ENCODE data around the gene NID2. TPM values are rescaled to one million over a fixed set of nuclear protein-coding genes. Genes with fewer than 3 reads are reported as not detected.

NID2 gene
- total and polyA plus RNA-seq, 10 of the 15 experiments (the other 5 are each of a cell fraction or from before 2014, with no cell fraction given) = 0.04 to 0.49 (median 0.23) TPM; not detected in 3

DNA sequence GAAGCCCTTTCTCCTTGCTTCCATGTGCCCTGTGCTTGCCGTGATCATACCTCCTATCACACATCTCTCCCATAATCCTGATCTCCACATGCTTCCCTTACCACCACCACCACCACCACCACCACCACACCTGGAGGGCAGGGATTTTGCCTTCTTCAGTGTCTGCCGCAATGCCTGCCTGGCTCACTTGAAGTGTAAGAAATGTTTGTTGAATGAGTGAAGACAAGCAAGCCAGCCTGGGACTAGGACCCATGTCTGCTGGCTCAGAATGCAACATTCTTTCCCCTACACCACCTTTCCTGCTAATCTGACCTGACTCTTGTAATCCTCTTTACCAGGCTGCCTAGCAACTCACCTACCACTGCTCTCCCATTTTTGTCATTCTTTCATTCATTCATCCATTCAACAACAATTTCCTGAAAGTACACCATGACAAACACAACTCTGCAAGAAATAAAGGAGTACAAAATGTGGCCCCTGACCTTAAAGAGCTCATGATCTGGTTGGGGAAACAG, 3.5 kb upstream of the NID2 start (continued):
- TF ChIP-seq, protein P1, sequence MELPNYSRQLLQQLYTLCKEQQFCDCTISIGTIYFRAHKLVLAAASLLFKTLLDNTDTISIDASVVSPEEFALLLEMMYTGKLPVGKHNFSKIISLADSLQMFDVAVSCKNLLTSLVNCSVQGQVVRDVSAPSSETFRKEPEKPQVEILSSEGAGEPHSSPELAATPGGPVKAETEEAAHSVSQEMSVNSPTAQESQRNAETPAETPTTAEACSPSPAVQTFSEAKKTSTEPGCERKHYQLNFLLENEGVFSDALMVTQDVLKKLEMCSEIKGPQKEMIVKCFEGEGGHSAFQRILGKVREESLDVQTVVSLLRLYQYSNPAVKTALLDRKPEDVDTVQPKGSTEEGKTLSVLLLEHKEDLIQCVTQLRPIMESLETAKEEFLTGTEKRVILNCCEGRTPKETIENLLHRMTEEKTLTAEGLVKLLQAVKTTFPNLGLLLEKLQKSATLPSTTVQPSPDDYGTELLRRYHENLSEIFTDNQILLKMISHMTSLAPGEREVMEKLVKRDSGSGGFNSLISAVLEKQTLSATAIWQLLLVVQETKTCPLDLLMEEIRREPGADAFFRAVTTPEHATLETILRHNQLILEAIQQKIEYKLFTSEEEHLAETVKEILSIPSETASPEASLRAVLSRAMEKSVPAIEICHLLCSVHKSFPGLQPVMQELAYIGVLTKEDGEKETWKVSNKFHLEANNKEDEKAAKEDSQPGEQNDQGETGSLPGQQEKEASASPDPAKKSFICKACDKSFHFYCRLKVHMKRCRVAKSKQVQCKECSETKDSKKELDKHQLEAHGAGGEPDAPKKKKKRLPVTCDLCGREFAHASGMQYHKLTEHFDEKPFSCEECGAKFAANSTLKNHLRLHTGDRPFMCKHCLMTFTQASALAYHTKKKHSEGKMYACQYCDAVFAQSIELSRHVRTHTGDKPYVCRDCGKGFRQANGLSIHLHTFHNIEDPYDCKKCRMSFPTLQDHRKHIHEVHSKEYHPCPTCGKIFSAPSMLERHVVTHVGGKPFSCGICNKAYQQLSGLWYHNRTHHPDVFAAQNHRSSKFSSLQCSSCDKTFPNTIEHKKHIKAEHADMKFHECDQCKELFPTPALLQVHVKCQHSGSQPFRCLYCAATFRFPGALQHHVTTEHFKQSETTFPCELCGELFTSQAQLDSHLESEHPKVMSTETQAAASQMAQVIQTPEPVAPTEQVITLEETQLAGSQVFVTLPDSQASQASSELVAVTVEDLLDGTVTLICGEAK (IDR thresholded peaks at IDR 0.05; ENCODE audit: borderline replicate concordance) = no peak
- TF ChIP-seq CREB1 (IDR thresholded peaks at IDR 0.05; ENCODE audit: low read depth) = no peak
- no peak for TF ChIP-seq BMI1 (IDR thresholded peaks at IDR 0.05; ENCODE audit: borderline replicate concordance)
- TF ChIP-seq SIN3A (IDR thresholded peaks at IDR 0.05; ENCODE audit: low read depth, low read length) = no peak
- TF ChIP-seq RCOR1 (conservative IDR thresholded peaks at IDR 0.05; ENCODE audit: low read depth, low read length) = no peak
- no peak for TF ChIP-seq SIX5 (IDR thresholded peaks at IDR 0.05; ENCODE audit: low read depth, low read length, severe bottlenecking)
- TF ChIP-seq EP300 (IDR thresholded peaks at IDR 0.05; ENCODE audit: borderline replicate concordance in 1 of 2, control insufficient read depth in 1 of 2, low read depth in 2 of 2, low read length in 2 of 2) = no peak

DNA sequence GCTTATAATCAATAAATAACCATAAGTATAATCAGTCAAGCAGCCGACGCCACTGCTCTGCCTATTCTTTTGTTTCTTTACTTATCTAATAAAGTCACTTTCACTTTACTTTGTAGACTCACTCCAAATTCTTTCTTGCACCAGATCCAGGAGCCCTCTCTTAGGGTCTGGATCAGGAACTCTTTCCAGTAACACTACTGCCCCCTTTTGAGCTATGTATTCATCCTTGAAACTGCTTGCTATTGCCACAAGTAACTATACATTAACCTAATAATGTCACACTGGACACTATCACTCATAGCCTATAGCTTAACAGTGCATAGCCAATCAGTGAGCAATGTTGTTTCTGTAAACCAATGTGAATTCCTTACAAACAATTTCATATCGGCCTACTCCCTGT, 2.8 kb upstream of the NID2 start:
- Histone ChIP-seq H3K79me2 (ENCODE audit: control insufficient read depth, insufficient read depth, low read length) (no peaks in the 10 kb centered on the region), H3K9me3 (replicated peaks; ENCODE audit: control insufficient read depth, insufficient read depth, low read length) (no peaks in the 10 kb centered on the region), H3K27ac (ENCODE audit: control insufficient read depth, insufficient read depth) (no peak overlapping the region), H3K27me3 (replicated peaks in 1 of 2; ENCODE audit: control insufficient read depth in 2 of 2, insufficient read depth in 2 of 2, low read length in 1 of 2) (peaks cover 12 to 19% of the 10 kb centered on the region in 2 experiments), H2AFZ (ENCODE audit: control insufficient read depth, low read depth, low read length) (no peak overlapping the region), H3K4me1 (ENCODE audit: control insufficient read depth, insufficient read depth, low read length) (no peaks in the 10 kb centered on the region), H3K4me3 (no peak overlapping the region), H3K9ac (ENCODE audit: control insufficient read depth, insufficient read depth, low read length) (no peak overlapping the region), H4K20me1 (ENCODE audit: control insufficient read depth, insufficient read depth) (no peaks in the 10 kb centered on the region), H3K4me2 (ENCODE audit: control insufficient read depth, insufficient read depth) (no peak overlapping the region), H3K36me3 (ENCODE audit: control insufficient read depth in 2 of 2, insufficient read depth in 2 of 2, low read length in 1 of 2) (no peaks in the 10 kb centered on the region)
- ChIA-PET CTCF (interaction anchor here (0.5 to 3.2 kb wide), 12 partner anchors 9 to 788 kb away, joined by 3 to 20 read pairs (median 3); no protein-coding TSS in a partner anchor), POLR2A (no interaction called here), RAD21 (ENCODE audit: unreplicated experiment) (no interaction called here), SMC1A (ENCODE audit: uncharacterized antibody, unreplicated experiment) (interaction anchor here (0.9 to 2.0 kb wide), 4 partner anchors 9 to 76 kb away, joined by 3 to 9 read pairs (median 3); no protein-coding TSS in a partner anchor)
- in situ Hi-C loops (cut with MboI) = no loop called here
- 43% methylated on average over 3 of the region's 3 CpGs for WGBS (ENCODE audit: insufficient coverage, insufficient replicate concordance, low lambda C conversion rate, missing lambda C conversion rate)
- ATAC-seq (no peak), FAIRE-seq (no peak), DNase-seq (ENCODE audit: low read depth, low spot score) (no peak)
- no peak for TF ChIP-seq TAF1 (IDR thresholded peaks at IDR 0.05; ENCODE audit: borderline replicate concordance, low read depth, low read length)
- TF ChIP-seq BMI1 (IDR thresholded peaks at IDR 0.05; ENCODE audit: borderline replicate concordance) = no peak
- no peak for TF ChIP-seq KDM1A (IDR thresholded peaks at IDR 0.05; ENCODE audit: borderline replicate concordance)
- TF ChIP-seq RELA (IDR thresholded peaks at IDR 0.05; ENCODE audit: borderline replicate concordance, partially characterized antibody) = no peak
- BruUV-seq (replicated peaks) = no TSS peak
- intact Hi-C loops (cut with micrococcal nuclease; ENCODE audit: unreplicated experiment) = no loop called here

Data from GM12878 (cell line).